Measurements from ENCODE around the gene ATP5ME. TPM values are rescaled to one million over a fixed set of nuclear protein-coding genes. Genes with fewer than 3 reads are reported as not detected.

The ATP5ME gene
- total RNA-seq, 1 experiment from 2014 or later = 389 TPM

GRCh38 chr4:684623-685327, 10.7 kb upstream of the ATP5ME start:
- DNase-seq (ENCODE audit: low spot score) = no peak

GRCh38 chr4:683982-684622, 10.0 kb upstream of the ATP5ME start:
- peak; percentile 55 for DNase-seq (ENCODE audit: low spot score)

GRCh38 chr4:683247-683897, 9.3 kb upstream of the ATP5ME start:
- DNase-seq (ENCODE audit: low spot score) = no peak

GRCh38 chr4:682490-683172, 8.6 kb upstream of the ATP5ME start:
- peak; percentile 54 for DNase-seq (ENCODE audit: low spot score)

GRCh38 chr4:681736-682451, 7.8 kb upstream of the ATP5ME start:
- peak; percentile 49 for DNase-seq (ENCODE audit: low spot score)

- DNase-seq (ENCODE audit: low spot score) = no peak
Observed at GRCh38 chr4:680928-681645, 7.0 kb upstream of the ATP5ME start.

- no peak for DNase-seq (ENCODE audit: low spot score)
Observed at GRCh38 chr4:680551-680927, 6.5 kb upstream of the ATP5ME start.

GRCh38 chr4:680091-680490, 6.0 kb upstream of the ATP5ME start:
- DNase-seq (ENCODE audit: low spot score) = no peak

- no peak for DNase-seq (ENCODE audit: low spot score)
Observed at GRCh38 chr4:679629-680028, 5.6 kb upstream of the ATP5ME start.

GRCh38 chr4:679104-679481, 5.0 kb upstream of the ATP5ME start:
- DNase-seq (ENCODE audit: low spot score) = no peak

GRCh38 chr4:678331-679103, 4.4 kb upstream of the ATP5ME start:
- DNase-seq (ENCODE audit: low spot score) = no peak

GRCh38 chr4:677431-678293, 3.6 kb upstream of the ATP5ME start:
- peak; percentile 64 for DNase-seq (ENCODE audit: low spot score)

GRCh38 chr4:676871-677235, 2.8 kb upstream of the ATP5ME start:
- DNase-seq (ENCODE audit: low spot score) = no peak

GRCh38 chr4:675980-676870, 2.1 kb upstream of the ATP5ME start:
- no peak for DNase-seq (ENCODE audit: low spot score)

- DNase-seq (ENCODE audit: low spot score) = no peak
Observed at GRCh38 chr4:675036-675882, 1.2 kb upstream of the ATP5ME start.

- no peak for DNase-seq (ENCODE audit: low spot score)
Observed at GRCh38 chr4:673349-674091, 556 bp downstream of the ATP5ME start.

GRCh38 chr4:671769-672168, 2.3 kb downstream of the ATP5ME start:
- no peak for DNase-seq (ENCODE audit: low spot score)

Measured in HT-29 (cell line).